Epithelial cell of esophagus (primary cell): Measurements from ENCODE around the gene TSSC4.

Experiments
- DNase-seq: peaks from one replicate; pipeline ENCODE4 v3.0.0; 2010; ENCODE audit warnings: low read depth
- H3K4me3 ChIP-seq: 2 replicates; pipeline ENCODE4 v1.5.1; 2011; ENCODE audit warnings: mild to moderate bottlenecking, low read length, control low read depth
- TF ChIP-seq, protein P1 (sequence below): IDR thresholded peaks from 2 replicates; pipeline ENCODE4 v1.5.1; 2011; ENCODE audit warnings: low read depth, mild to moderate bottlenecking, low read length, control low read depth, inconsistent platforms; ENCODE audit not compliant: insufficient read depth; ENCODE audit errors: missing control alignments

The TSSC4 gene

DNA sequence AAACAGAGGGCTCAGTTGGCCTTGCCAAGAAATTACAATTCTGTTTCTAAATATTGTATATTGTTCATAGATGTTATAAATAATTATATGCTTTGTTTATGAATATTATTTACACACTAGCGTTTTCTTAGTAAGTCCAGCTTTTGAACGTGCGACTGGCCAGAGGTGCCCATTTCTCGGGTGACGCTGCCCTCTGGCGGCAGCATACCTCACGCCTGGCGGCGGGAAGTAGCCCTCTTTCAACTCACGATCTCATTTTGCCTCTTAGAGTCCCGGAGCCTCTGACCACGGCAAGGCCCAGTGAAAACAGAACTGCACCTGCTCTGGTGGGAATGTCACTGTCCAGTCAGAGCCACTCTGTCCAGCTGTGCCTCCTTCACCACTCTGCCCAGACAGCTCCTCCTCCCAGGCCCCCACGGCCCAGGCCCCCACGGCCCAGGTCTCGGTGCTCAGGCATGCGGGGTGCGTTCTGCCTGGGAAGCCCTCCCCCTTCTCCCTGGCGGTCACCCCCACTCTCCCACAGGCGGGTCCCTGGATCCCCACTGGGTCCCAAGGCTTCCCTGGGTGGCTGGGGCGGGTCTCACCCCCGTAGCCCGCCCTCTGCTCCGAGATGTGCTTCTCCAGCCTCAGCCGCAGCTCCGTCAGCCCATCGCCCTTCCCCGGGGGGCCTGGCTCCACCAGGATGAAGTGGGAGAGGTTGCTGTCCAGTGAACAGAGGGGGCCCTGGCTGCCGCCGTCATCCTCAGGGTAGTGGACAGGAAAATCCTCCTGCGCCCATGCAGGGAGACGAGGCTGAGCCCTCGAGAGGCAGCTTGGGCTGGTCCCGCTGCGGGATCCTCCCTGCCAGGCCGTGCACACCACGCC, 19.3 kb downstream of the TSSC4 start:
- TF ChIP-seq, protein P1, sequence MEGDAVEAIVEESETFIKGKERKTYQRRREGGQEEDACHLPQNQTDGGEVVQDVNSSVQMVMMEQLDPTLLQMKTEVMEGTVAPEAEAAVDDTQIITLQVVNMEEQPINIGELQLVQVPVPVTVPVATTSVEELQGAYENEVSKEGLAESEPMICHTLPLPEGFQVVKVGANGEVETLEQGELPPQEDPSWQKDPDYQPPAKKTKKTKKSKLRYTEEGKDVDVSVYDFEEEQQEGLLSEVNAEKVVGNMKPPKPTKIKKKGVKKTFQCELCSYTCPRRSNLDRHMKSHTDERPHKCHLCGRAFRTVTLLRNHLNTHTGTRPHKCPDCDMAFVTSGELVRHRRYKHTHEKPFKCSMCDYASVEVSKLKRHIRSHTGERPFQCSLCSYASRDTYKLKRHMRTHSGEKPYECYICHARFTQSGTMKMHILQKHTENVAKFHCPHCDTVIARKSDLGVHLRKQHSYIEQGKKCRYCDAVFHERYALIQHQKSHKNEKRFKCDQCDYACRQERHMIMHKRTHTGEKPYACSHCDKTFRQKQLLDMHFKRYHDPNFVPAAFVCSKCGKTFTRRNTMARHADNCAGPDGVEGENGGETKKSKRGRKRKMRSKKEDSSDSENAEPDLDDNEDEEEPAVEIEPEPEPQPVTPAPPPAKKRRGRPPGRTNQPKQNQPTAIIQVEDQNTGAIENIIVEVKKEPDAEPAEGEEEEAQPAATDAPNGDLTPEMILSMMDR, result peak; percentile 88
- DNase-seq, result peak; percentile 76
- no peak overlapping the region for H3K4me3 ChIP-seq

GRCh38 chr11:2420502-2421225, 20.1 kb downstream of the TSSC4 start:
- DNase-seq, result peak; percentile 72
- H3K4me3 ChIP-seq, result no peak overlapping the region
- TF ChIP-seq, protein P1, result peak; percentile 82

- DNase-seq, result no peak
- TF ChIP-seq, protein P1, result no peak
- H3K4me3 ChIP-seq, result no peak overlapping the region
Measured at GRCh38 chr11:2421226-2421994, 20.9 kb downstream of the TSSC4 start.

DNA sequence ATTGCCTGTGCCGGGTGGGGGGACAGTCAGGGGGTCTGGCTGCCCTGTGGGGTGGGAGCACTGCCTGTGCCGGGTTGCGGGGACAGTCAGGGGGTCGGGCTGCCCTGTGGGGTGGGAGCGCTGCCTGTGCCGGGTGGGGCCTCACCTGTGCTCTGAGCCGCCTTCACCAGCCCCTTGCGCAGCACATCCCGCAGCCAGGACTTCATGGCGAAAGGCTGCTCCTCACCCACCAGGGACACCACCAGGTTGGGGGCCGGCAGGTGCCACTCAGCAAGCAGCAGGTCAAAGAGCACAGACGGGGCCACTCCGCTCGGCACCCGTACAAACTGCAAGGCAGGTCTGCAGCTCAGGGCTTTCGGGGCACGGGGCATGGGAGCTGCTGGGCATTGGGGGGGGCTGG, 21.4 kb downstream of the TSSC4 start:
- TF ChIP-seq, protein P1, result no peak
- no peak for DNase-seq
- no peak overlapping the region for H3K4me3 ChIP-seq

GRCh38 chr11:2422461-2423156, 22.1 kb downstream of the TSSC4 start:
- DNase-seq, result no peak
- no peak overlapping the region for H3K4me3 ChIP-seq

More at GRCh38 chr11:2422461-2423156, 22.1 kb downstream of the TSSC4 start:
- TF ChIP-seq, protein P1, result no peak
